SK-N-MC (cell line): ENCODE results near the gene NSUN2.

Source experiments
- EZH2 ChIP-seq: fragments of 200-600 bp; sonication (generic); IDR thresholded peaks from one replicate; pipeline ENCODE4 v1.6.1; 2017; ENCODE audit warnings: antibody characterized with exemption
- POLR2AphosphoS5 ChIP-seq: IDR thresholded peaks from 2 replicates; pipeline ENCODE4 v1.6.1; 2012; ENCODE audit warnings: mild to moderate bottlenecking, low read depth, low read length, borderline replicate concordance

DNA sequence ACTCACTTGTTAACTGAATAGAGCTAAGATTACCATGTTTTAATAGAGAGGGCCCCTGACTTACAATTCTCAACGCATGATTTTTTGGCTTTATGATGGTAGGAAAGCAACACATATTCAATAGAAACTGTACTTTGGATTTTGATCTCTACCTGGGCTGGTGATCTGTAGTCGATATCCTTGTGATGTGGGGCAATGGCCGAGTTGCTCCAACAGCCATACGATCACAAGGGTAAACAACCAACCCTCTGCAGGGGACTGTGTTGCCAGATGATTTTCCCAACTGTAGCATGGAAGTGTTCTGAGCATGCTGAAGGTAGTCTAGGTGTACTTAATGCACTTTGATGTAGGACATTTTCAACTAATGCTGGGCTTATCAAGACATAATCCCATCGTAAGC lies 36.5 kb downstream of the NSUN2 start:
- TF ChIP-seq EZH2, result no peak
- no peak for TF ChIP-seq POLR2AphosphoS5
